GM18505 (cell line): ENCODE results near the gene LCOR.
"Not testable (repeated sequence)": the region's sequence is repeated elsewhere in the genome, so short reads cannot be mapped to it uniquely, and the experiment has no call there.

Source experiments
- ATAC-seq: cut with Tn5 transposase; IDR thresholded peaks from one replicate; pipeline ENCODE4 v1.9.1; 2021; ENCODE audit not compliant: unreplicated experiment
- POLR2A ChIP-seq: IDR thresholded peaks from 4 replicates; pipeline ENCODE4 v1.6.1; 2011; ENCODE audit warnings: borderline replicate concordance; ENCODE audit not compliant: insufficient read depth, insufficient read length; ENCODE audit errors: extremely low read depth

LCOR gene

GRCh38 chr10:96913906-96914305 lies 81.8 kb downstream of the LCOR start:
- TF ChIP-seq POLR2A, result no peak
- no peak for ATAC-seq

GRCh38 chr10:96917628-96918027 lies 85.5 kb downstream of the LCOR start:
- ATAC-seq, result no peak
- TF ChIP-seq POLR2A, result no peak

GRCh38 chr10:96918214-96919002 lies 86.3 kb downstream of the LCOR start:
- no peak for ATAC-seq
- TF ChIP-seq POLR2A, result no peak

- TF ChIP-seq POLR2A, result no peak
- ATAC-seq, result no peak
These were observed 87.8 kb downstream of the LCOR start for GRCh38 chr10:96919785-96920430.

- ATAC-seq, result no peak
- TF ChIP-seq POLR2A, result no peak
These were observed 89.6 kb downstream of the LCOR start for GRCh38 chr10:96921655-96922054.

GRCh38 chr10:96922978-96923948 lies 91.2 kb downstream of the LCOR start:
- no peak for ATAC-seq
- TF ChIP-seq POLR2A, result no peak

GRCh38 chr10:96924861-96925260 lies 92.8 kb downstream of the LCOR start:
- no peak for TF ChIP-seq POLR2A
- ATAC-seq, result no peak

- no peak for ATAC-seq
- no peak for TF ChIP-seq POLR2A
These were observed 98.4 kb downstream of the LCOR start for GRCh38 chr10:96930469-96930868.

GRCh38 chr10:96935148-96935547 lies 103.0 kb downstream of the LCOR start:
- ATAC-seq, result no peak
- TF ChIP-seq POLR2A, result no peak

- no peak for ATAC-seq
- TF ChIP-seq POLR2A, result no peak
These were observed 103.7 kb downstream of the LCOR start for GRCh38 chr10:96935810-96936209.

- ATAC-seq, result not testable (repeated sequence)
These were observed 111.1 kb downstream of the LCOR start for GRCh38 chr10:96943161-96943560.

GRCh38 chr10:96947036-96947435 lies 114.9 kb downstream of the LCOR start:
- no peak for ATAC-seq
- no peak for TF ChIP-seq POLR2A

- ATAC-seq, result no peak
- TF ChIP-seq POLR2A, result no peak
These were observed 117.1 kb downstream of the LCOR start for GRCh38 chr10:96949039-96949683.
